ENCODE measurements around the gene RPA4.

- TF ChIP-seq SUZ12 (IDR thresholded peaks at IDR 0.05; ENCODE audit: extremely low read depth, insufficient read depth, insufficient read length): no peak
- TF ChIP-seq YY1 (IDR thresholded peaks at IDR 0.05; ENCODE audit: insufficient read depth, insufficient read length): no peak
- no peak for TF ChIP-seq ZNF274 (IDR thresholded peaks at IDR 0.05; ENCODE audit: low read depth, low read length)
Observed at GRCh38 chrX:96907516-96908272, 24.0 kb downstream of the RPA4 start.

Measured in NT2/D1 (cell line).